Activated naive CD8-positive, alpha-beta T cell treated with anti-CD3 and anti-CD28 coated beads, Interleukin-2, amount 50 U/mL, for 16 hours (primary cell): ENCODE data around the gene SS18.
"Not testable (repeated sequence)": the region's sequence is repeated elsewhere in the genome, so short reads cannot be mapped to it uniquely, and the experiment has no call there.

ENCODE experiments used
- DNase-seq: peaks from one replicate; pipeline ENCODE4 v3.0.0-alpha.2; 2020; ENCODE audit warnings: low read depth, low spot score

Gene SS18, protein sequence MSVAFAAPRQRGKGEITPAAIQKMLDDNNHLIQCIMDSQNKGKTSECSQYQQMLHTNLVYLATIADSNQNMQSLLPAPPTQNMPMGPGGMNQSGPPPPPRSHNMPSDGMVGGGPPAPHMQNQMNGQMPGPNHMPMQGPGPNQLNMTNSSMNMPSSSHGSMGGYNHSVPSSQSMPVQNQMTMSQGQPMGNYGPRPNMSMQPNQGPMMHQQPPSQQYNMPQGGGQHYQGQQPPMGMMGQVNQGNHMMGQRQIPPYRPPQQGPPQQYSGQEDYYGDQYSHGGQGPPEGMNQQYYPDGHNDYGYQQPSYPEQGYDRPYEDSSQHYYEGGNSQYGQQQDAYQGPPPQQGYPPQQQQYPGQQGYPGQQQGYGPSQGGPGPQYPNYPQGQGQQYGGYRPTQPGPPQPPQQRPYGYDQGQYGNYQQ

DNA sequence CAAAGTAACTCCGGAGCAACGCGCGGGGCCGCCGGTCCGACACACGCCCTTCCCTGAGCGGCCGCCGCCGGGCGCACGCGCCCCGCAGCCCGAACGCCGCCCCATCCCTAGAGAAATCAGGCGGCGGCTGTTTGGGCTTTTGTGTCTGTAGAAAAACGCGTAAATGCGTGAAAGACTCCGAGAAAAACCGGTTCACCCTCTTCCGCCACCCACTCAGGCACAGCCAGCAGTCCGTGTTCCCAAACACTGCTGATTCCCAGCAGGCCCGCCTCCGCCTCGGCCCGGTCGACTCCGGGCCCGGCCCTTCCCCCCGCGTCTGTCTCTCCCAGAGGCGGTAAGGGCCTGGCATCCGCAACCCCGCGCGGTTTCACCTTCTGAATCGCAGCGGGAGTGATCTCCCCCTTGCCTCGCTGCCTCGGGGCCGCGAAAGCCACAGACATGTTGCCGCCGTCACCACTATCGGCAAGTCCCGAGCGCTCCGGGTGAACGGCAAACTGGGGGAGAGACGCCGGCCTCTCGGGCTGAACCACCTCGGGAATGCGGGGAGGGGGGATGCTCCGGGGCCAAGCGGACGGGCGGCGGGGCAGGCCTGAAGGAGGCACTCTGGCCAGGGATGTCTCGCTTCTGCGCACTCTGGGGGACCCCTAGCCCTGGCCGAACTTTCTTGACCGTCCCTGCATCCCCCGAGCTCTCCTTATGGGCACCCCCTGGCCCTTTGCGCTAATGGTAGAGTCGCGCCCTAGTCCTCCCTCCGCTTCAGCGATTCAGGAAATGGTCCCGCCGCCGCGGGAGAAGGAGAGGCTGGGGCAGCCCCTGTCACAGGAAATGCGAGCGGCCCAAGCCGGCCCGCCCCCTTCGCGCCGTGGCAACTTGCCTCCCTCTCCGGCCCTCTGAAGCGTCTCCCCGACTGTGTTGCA, at the start of gene SS18:
Gene SS18, minus strand, starts transcription at position 484 of the 917 bp plus-strand sequence. Its CDS starts 44 bp downstream, at position 440.
- peak; percentile 75 for DNase-seq

- no peak for DNase-seq
These were observed 45.1 kb upstream of the SS18 start for GRCh38 chr18:26135548-26135947.

GRCh38 chr18:26134107-26134506, 43.7 kb upstream of the SS18 start:
- DNase-seq = no peak

DNA sequence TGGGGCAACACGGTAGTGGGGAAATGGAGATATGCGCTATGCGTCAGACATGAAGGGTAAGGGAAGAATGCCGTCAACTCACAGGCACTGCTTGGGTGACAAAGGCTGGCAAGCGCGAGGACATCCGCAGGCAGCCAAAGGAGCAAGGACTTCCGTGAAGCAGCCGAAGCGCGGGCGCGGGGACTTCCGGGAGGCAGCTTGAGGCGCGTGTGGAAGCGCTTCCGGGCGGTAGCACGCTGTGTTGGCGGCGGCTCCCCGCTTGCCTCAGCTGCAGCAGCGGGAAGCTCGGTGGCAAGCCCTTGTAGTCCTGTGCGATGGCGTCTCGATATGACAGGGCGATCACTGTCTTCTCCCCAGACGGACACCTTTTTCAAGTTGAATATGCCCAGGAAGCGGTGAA, 43.2 kb upstream of the SS18 start, which contains the start of gene PSMA8:
Gene PSMA8, plus strand, starts transcription at position 218 of the 400 bp plus-strand sequence. Its CDS starts 97 bp downstream, at position 315.
- no peak for DNase-seq

- DNase-seq = not testable (repeated sequence)
These were observed 37.8 kb upstream of the SS18 start for GRCh38 chr18:26128192-26128591.

DNA sequence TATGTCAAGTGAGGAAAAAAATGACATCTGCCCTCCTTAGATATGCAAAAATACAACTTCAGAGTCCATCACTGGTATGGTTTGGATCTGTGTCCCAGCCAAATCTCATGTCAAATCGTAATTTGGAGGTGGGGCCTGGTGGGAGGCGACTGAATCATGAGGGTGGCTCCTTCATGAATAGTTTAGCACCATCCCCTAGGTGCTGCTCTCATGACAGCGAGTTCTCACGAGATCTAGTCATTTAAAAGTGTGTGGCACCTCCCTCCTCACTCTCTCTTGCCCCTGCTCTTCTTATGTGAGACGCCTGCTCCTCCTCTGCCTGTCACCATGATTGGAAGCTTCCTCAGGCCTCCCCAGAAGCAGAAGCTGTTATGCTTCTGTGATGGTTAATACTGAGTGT, 37.4 kb upstream of the SS18 start:
- DNase-seq = no peak

DNA sequence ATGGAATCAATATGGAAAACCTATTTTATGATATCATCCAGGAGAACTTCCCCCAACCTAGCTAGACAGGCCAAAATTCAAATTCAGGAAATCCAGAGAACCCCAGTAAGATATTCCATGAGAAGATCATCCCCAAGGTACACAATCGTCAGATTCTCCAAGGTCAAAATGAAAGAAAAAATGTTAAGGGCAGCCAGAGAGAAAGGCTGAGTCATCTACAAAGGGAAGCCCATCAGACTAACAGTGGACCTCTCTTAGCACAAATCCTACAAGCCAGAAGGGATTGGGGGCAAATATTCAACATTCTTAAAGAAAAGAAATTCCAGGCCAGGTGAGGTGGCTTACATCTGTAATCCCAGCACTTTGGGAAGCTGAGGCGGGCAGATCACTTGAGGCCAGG, 31.6 kb upstream of the SS18 start:
- DNase-seq = not testable (repeated sequence)

- DNase-seq = no peak
These were observed 31.1 kb upstream of the SS18 start for GRCh38 chr18:26121476-26121875.

DNA sequence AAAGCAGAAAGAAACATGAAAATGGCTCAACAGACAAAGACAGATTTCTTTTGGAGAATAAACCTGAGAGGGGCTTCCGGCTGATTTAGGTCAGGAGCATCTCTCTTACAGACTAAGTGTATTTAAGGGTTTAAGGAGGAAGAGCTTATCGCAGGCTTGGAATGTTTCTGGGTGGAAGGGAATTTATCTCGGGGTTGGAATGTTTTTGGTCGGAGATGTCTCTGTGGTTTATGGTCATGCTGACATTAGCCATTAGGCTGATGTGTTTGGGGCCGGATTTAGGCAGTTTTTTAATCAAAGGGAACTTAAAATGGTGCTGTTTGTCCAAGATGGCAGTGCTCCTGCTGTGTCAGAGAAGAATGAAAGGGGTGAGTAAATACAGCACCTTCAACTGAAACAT, 28.8 kb upstream of the SS18 start:
- no peak for DNase-seq

GRCh38 chr18:26104035-26104434, 13.6 kb upstream of the SS18 start:
- no peak for DNase-seq

DNA sequence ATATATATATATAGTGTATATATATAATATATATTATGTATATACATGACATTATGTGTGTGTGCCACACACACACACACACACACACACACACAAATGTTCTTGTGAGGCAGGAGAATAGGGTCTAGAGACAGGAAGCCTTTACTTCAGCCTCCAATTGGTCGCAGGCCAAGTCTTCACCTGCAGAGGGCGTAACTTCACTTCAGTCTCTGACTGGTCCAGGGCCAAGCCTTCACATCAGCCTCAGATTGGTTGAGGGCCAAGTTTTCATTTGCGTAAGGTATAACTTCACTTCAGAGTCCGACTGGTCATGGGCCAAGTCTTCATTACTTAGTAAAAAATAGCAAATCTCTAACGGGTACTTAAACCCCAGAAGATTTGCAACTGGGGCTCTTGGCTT, 13.2 kb upstream of the SS18 start:
- DNase-seq = no peak

DNA sequence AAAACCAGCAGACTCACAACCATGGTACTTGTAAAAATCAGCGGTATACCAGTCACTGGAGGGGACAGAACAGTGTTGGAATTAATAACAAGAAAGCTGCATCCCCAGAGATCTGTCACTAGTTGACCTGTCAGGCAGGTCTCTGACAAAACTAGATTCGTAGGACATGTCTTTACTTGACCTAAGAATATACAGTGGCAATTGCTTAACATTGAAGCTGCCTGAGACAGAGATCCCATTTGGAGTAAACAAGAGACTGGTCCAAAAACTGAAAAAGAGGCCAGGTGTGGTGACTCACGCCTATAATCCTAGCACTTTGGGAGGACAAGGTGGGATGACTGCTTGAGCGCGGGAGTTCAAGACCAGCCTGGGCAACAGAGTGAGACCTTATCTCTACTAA, 7.2 kb upstream of the SS18 start:
- DNase-seq = no peak

DNA sequence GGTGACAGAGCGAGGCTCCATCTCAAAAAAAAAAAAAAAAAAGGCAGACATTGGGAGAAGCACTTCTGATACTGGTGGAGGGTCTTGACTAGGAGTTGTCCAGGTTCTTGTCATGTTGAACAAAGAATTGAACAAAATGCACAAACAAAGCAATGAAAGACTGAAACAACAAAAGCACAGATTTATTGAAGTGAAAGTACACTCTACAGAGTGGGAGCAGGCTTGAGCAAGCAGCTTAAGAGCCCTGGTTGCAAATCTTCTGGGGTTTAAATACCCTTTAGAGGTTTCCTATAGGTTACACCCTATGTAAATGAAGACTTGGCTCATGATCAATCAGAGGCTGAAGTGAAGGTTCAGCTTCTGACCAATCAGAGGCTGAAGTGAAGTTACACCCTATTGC, 6.4 kb upstream of the SS18 start:
- DNase-seq = no peak

DNA sequence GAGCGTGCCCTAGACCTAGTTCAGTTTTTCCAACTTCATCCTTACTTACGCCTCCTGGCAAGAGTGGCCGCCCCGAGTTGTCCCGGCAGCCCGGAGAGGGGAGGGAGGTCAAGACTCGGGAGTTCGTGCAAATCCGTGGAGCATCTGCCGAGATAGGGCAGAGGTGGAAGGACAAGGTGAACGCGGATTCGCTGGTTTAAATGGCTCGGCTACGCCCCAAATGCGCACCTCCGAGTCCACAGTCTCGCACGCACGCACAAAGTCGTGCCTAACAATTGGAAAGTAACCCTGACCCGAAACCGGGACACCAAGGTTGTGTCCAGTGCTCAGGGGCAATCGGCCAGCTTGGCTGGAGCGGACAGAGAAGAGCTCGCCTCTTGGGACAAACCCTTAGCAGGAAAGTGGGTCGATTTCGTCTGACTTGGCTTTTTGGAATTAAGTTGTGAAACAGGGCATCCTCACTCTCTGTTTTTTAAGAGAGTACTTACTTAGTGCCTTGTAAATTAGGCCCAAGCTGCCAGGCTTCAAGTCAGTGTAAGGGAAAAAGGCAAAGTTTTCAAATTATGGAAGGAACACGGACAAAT, 726 bp upstream of the SS18 start:
- DNase-seq = peak; percentile 8

DNA sequence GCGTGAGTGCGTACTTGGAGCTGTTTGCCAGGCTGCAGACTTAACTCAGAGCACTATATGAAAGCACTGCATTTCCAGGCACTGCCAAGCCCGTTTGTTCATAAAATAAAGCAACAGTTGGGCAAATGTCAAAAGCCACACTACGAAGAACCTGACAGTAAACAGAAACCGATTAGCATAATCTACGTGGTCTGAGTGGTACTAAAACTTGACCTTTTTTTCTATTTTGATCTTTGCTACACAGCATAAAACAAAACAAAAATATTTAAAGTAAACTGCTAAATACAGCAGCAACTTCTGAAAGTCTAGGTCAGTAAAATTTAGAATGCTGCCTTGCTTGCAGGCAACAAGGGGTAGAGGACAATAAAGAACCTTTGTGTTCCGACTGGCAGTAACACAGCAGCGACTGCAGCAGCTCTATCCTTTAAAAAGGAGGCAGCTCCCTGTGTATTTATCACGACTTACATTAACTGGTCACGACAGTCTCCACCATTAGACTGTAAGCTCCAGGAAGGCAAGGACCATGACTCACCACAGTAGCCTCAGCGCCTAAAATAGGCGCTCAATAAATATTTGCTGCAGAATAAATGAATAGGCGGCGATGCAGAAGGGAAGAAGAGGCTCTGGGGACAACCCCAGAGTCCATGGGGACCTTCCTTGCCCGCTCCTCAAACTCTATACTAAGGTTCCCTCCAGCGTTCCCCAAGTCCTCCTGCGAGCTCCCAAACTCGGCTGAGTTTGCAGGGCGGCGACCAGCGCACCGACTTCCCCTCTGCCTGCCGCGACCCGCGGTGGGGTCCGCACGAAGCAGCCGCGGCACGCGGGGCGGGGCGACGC, 902 bp downstream of the SS18 start:
- no peak for DNase-seq

DNA sequence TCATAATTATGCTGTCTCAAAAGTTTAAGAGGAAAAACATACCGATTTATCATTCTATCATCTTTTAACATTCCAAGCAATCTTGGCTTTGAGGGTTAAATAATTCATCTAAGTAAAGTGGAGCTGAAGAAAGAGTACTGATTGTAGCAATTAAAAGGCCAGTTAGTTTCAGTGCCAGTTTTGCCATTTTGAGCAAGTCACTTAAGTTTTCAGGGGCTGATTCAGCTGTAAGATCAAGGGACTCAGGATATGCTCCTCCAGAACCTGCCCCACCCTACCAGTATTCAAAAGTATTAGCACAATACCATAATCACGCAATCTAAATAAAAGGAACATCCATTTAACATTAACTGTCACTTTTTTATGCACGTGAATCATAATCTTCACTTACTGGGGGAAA, 1.9 kb downstream of the SS18 start:
- no peak for DNase-seq

- DNase-seq = no peak
These were observed 3.5 kb downstream of the SS18 start for GRCh38 chr18:26086959-26087358.

DNA sequence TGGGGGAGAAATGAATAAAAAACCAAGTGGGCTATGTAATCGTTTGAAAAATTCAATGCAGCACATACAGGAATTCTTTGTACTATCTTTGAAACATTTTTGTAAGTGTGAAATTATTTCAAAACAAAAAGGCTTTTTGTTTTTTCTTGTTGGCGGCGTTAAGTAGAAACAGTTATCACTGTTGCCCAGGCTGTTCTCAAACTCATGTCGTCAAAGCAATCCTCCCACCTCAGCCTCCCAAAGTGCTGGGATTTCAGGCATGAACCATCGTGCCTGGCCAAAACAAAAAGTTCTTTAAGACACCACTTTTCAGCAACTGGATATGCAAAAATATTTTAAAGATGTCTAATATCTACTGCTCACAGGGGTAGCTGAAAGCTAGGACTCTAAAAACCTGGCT, 5.4 kb downstream of the SS18 start:
- DNase-seq = no peak

- DNase-seq = no peak
These were observed 7.3 kb downstream of the SS18 start for GRCh38 chr18:26083099-26083498.

GRCh38 chr18:26082475-26082874, 7.9 kb downstream of the SS18 start:
- no peak for DNase-seq

GRCh38 chr18:26074246-26074645, 16.2 kb downstream of the SS18 start:
- no peak for DNase-seq
